Endothelial cell of umbilical vein (primary cell): ENCODE results near the gene VWA8. TPM values are rescaled to one million over a fixed set of nuclear protein-coding genes. Genes with fewer than 3 reads are reported as not detected.

ENCODE experiments used
- BruUV-seq: library from RNA; stranded (reverse); fragments of 400-500 nt; replicated peaks from 2 replicates; lab custom pipeline; 2021; lab: Mats Ljungman, UMichigan
- CTCF ChIA-PET: fragments of 300-600, 350-600 bp; sonication (Branson Sonifier 250); formaldehyde crosslinking; loops from one replicate; lab custom pipeline; 2021; ENCODE audit warnings: antibody characterized with exemption, inconsistent platforms; lab: Charles Lee
- POLR2A ChIA-PET: fragments of 300-600, 350-600 bp; sonication (Branson Sonifier 250); formaldehyde crosslinking; loops from one replicate; lab custom pipeline; 2021; ENCODE audit warnings: antibody characterized with exemption, inconsistent platforms; lab: Charles Lee
- DNase-seq: peaks from one replicate; pipeline ENCODE4 v3.0.0-alpha.2; 2011; ENCODE audit warnings: low read depth, low spot score
- FAIRE-seq: peaks from 2 replicates; lab custom pipeline; 2011; peaks lifted over from hg19 to GRCh38; lab: Jason Lieb, UNC
- H2AFZ ChIP-seq: 2 replicates; pipeline ENCODE4 v1.6.0; 2012; ENCODE audit warnings: low read depth, low read length, control low read depth, inconsistent platforms
- H3K27ac ChIP-seq: 2 replicates; pipeline ENCODE4 v1.5.1; 2011; ENCODE audit warnings: low read depth, mild to moderate bottlenecking, control low read depth, low read length, moderate library complexity; ENCODE audit not compliant: insufficient read depth
- H3K27me3 ChIP-seq, 2 experiments: 2 replicates each; pipeline versions ENCODE4 v1.6.0 to v1.6.1; 2011; ENCODE audit warnings: low read length in 2 of 2, mixed read lengths in 1 of 2; ENCODE audit not compliant: control insufficient read depth in 2 of 2, insufficient read depth in 2 of 2
- H3K36me3 ChIP-seq, 2 experiments: 2 replicates in 1 of 2; 3 replicates in 1 of 2; pipeline ENCODE4 v1.5.1; 2011; ENCODE audit warnings: low read length in 2 of 2, mild to moderate bottlenecking in 1 of 2, moderate library complexity in 1 of 2; ENCODE audit not compliant: control insufficient read depth in 2 of 2, insufficient read depth in 2 of 2; ENCODE audit errors: extremely low read depth in 1 of 2
- H3K4me1 ChIP-seq: 3 replicates; pipeline ENCODE4 v1.5.1; 2011; ENCODE audit warnings: mild to moderate bottlenecking, low read length; ENCODE audit not compliant: control insufficient read depth, insufficient read depth; ENCODE audit errors: extremely low read depth
- H3K4me2 ChIP-seq: 2 replicates; pipeline ENCODE4 v1.6.1; 2011; ENCODE audit warnings: low read length, control low read depth, mixed read lengths; ENCODE audit not compliant: insufficient read depth
- H3K4me3 ChIP-seq, 3 experiments: fragments of 200-600 bp in 1 of 3; sonication (generic), shearing (Covaris generic) in 1 of 3; replicated peaks in 1 of 3; 2 replicates each; pipeline ENCODE4 v1.5.1; 2011 to 2016; ENCODE audit warnings: control low read depth in 3 of 3, low read length in 3 of 3, mild to moderate bottlenecking in 2 of 3, inconsistent platforms in 1 of 3, low read depth in 1 of 3, moderate library complexity in 1 of 3; ENCODE audit not compliant: insufficient read depth in 1 of 3
- H3K79me2 ChIP-seq: 2 replicates; pipeline ENCODE4 v1.6.0; 2012; ENCODE audit warnings: low read length, inconsistent platforms; ENCODE audit not compliant: control insufficient read depth, insufficient read depth
- H3K9ac ChIP-seq: replicated peaks from 2 replicates; pipeline ENCODE3; 2011; ENCODE audit warnings: low read length, control low read depth; ENCODE audit not compliant: insufficient read depth; ENCODE audit errors: extremely low read depth
- H3K9me1 ChIP-seq: replicated peaks from 3 replicates; pipeline ENCODE4 v1.6.0; 2011; ENCODE audit warnings: mild to moderate bottlenecking, low read length; ENCODE audit not compliant: control insufficient read depth, insufficient read depth; ENCODE audit errors: extremely low read depth
- H3K9me3 ChIP-seq: replicated peaks from 2 replicates; pipeline ENCODE4 v1.5.1; 2012; ENCODE audit warnings: low read length, inconsistent platforms; ENCODE audit not compliant: control insufficient read depth, insufficient read depth
- H4K20me1 ChIP-seq: replicated peaks from 2 replicates; pipeline ENCODE3; 2011; ENCODE audit warnings: mild to moderate bottlenecking, low read length; ENCODE audit not compliant: control insufficient read depth, insufficient read depth; ENCODE audit errors: extremely low read depth
- EZH2 ChIP-seq: IDR thresholded peaks from 2 replicates; pipeline ENCODE4 v1.6.1; 2012; ENCODE audit warnings: borderline replicate concordance, low read depth, mild to moderate bottlenecking, moderate library complexity, low read length, inconsistent platforms; ENCODE audit not compliant: severe bottlenecking
- FOS ChIP-seq: IDR thresholded peaks from 2 replicates; pipeline ENCODE4 v1.6.1; 2011; ENCODE audit warnings: mild to moderate bottlenecking, low read length, moderate library complexity, borderline replicate concordance; ENCODE audit not compliant: insufficient read depth
- GATA2 ChIP-seq: IDR thresholded peaks from 2 replicates; pipeline ENCODE4 v1.7.0; 2011; ENCODE audit warnings: low read depth, mild to moderate bottlenecking, moderate library complexity, mixed read lengths, low read length; ENCODE audit not compliant: insufficient read length, insufficient read depth
- JUN ChIP-seq: IDR thresholded peaks from 2 replicates; pipeline ENCODE4 v1.6.1; 2011; ENCODE audit warnings: borderline replicate concordance, low read depth; ENCODE audit not compliant: insufficient read length, insufficient read depth
- MYC ChIP-seq: IDR thresholded peaks from one replicate; pipeline ENCODE4 v1.6.1; 2011; ENCODE audit warnings: mild to moderate bottlenecking, low read depth, low read length
- POLR2A ChIP-seq: IDR thresholded peaks from 2 replicates; pipeline ENCODE4 v1.6.1; 2012; ENCODE audit warnings: low read depth, mild to moderate bottlenecking, control low read depth, low read length
- POLR2AphosphoS5 ChIP-seq: IDR thresholded peaks from 2 replicates; pipeline ENCODE4 v1.6.1; 2012; ENCODE audit warnings: low read depth, mild to moderate bottlenecking, control low read depth, low read length, moderate library complexity; ENCODE audit not compliant: insufficient read depth
- dilution Hi-C: fragments of 300-500 bp; cut with MboI; formaldehyde crosslinking; loops from one replicate; pipeline ENCODE4 v1.15.0; 2019; ENCODE audit warnings: low sequenced_read_pairs; ENCODE audit not compliant: extremely low pct_ligation_motif_present
- intact Hi-C: fragments of 100-400 bp; cut with micrococcal nuclease; formaldehyde crosslinking; loops from one replicate; pipeline ENCODE4 v1.10.0; 2022
- polyA plus RNA-seq, 4 experiments: library from polyadenylated mRNA; depleted of rRNA in 3 of 4; stranded (reverse) in 3 of 4; unstranded in 1 of 4; fragments of >200 nt; gene quantifications; 2 replicates each; pipeline versions ENCODE4 v1.2.1 to v1.2.3, GENCODE V29; 2011 to 2012; ENCODE audit warnings: missing spikeins in 1 of 4
- total RNA-seq: library from RNA; stranded (reverse); gene quantifications from 2 replicates; pipeline ENCODE4 v1.2.3, GENCODE V29; 2021
- TF ChIP-seq, protein P1 (sequence below): IDR thresholded peaks from 2 replicates; pipeline ENCODE4 v1.6.1; 2011; ENCODE audit not compliant: insufficient read depth, insufficient read length
- TF ChIP-seq, protein P2 (sequence below), 2 donors: IDR thresholded peaks; 1 replicate in 1 of 2; 2 replicates in 1 of 2; pipeline ENCODE4 v1.5.1; 2011; ENCODE audit warnings: low read length in 2 of 2, mild to moderate bottlenecking in 2 of 2, moderate library complexity in 2 of 2, control low read depth in 1 of 2, inconsistent platforms in 1 of 2, low read depth in 1 of 2; ENCODE audit not compliant: insufficient read depth in 1 of 2; ENCODE audit errors: extremely low read depth in 1 of 2

Gene VWA8
- total and polyA plus RNA-seq, 2 donors (not counting 3 experiments of a cell fraction or from before 2014, with no cell fraction given) = 2.9 to 11.3 TPM

DNA sequence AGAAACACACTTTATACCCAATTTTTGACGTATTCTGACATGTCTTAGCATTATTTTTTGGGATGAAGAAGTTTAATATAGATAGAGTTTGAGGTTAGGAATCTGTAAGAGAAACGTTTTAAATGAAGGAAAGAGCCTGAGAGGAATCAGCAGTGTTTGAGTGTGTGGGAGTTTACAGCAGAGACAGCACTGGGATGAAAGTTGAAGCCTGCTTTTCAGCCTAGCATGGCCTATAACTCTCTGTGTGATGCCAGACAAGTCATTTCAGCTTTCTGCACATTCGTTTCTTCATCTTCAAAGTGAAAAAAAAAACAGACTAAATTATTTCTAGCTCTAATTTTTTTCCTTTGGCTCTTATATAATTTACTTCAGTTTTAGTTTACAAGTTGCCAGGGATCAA lies 326.5 kb downstream of the VWA8 start:
- no TSS peak for BruUV-seq
- FAIRE-seq (no peak), DNase-seq (no peak)
- Histone ChIP-seq H2AFZ (no peak overlapping the region), H3K4me3 (no peak overlapping the region), H3K4me2 (no peak overlapping the region), H3K9me1 (no peaks in the 10 kb centered on the region), H3K79me2 (no peaks in the 10 kb centered on the region), H3K9me3 (no peaks in the 10 kb centered on the region), H4K20me1 (no peaks in the 10 kb centered on the region), H3K4me1 (no peaks in the 10 kb centered on the region), H3K27me3 (no peaks in the 10 kb centered on the region), H3K36me3 (no peaks in the 10 kb centered on the region), H3K9ac (no peak overlapping the region), H3K27ac (no peak overlapping the region)
- intact Hi-C loops (no loop called here), dilution Hi-C loops (no loop called here)
- TF ChIP-seq FOS = no peak
- ChIA-PET POLR2A (no interaction called here), CTCF (interaction anchor here (1.4 kb wide), 1 partner anchor 14 kb away, joined by 3 read pairs; no protein-coding TSS in a partner anchor)

DNA sequence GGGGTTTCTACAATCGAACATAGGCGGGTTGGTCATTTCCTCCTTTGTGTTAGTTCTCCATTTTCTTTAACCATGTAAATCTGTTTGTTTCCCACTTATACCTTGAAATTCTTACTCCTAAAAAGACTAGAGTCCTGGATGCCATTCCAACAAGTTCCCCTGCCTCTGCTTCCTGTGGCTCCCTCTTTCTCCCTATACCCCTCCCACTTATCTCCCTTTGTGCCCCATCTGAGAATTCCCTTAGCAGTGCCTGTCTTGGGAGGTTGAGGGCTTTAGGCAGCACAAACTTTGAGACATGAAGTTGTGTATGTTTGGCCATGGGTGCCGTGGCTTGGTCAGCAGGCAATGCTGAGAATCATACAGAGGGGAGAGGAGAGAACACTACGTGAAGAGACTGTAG lies 327.1 kb downstream of the VWA8 start:
- FAIRE-seq = no peak
- CTCF ChIA-PET = interaction anchor here (1.4 kb wide), 1 partner anchor 15 kb away, joined by 3 read pairs; no protein-coding TSS in a partner anchor

More for the DNA sequence above, 327.1 kb downstream of the VWA8 start:
- no peaks in the 10 kb centered on the region for H3K9me1 ChIP-seq
- H3K27me3 ChIP-seq = no peaks in the 10 kb centered on the region
- no peak overlapping the region for H3K4me3 ChIP-seq
- no peaks in the 10 kb centered on the region for H3K79me2 ChIP-seq
- intact Hi-C loops = no loop called here
- H3K36me3 ChIP-seq = no peaks in the 10 kb centered on the region
- H4K20me1 ChIP-seq = no peaks in the 10 kb centered on the region
- no peak overlapping the region for H2AFZ ChIP-seq
- DNase-seq = no peak
- TF ChIP-seq MYC (no peak), POLR2AphosphoS5 (no peak), POLR2A (no peak), GATA2 (no peak), EZH2 (no peak), JUN (no peak), FOS (no peak)
- TF ChIP-seq, protein P1, sequence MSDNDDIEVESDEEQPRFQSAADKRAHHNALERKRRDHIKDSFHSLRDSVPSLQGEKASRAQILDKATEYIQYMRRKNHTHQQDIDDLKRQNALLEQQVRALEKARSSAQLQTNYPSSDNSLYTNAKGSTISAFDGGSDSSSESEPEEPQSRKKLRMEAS = no peak
- TF ChIP-seq, protein P2, sequence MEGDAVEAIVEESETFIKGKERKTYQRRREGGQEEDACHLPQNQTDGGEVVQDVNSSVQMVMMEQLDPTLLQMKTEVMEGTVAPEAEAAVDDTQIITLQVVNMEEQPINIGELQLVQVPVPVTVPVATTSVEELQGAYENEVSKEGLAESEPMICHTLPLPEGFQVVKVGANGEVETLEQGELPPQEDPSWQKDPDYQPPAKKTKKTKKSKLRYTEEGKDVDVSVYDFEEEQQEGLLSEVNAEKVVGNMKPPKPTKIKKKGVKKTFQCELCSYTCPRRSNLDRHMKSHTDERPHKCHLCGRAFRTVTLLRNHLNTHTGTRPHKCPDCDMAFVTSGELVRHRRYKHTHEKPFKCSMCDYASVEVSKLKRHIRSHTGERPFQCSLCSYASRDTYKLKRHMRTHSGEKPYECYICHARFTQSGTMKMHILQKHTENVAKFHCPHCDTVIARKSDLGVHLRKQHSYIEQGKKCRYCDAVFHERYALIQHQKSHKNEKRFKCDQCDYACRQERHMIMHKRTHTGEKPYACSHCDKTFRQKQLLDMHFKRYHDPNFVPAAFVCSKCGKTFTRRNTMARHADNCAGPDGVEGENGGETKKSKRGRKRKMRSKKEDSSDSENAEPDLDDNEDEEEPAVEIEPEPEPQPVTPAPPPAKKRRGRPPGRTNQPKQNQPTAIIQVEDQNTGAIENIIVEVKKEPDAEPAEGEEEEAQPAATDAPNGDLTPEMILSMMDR (IDR thresholded peaks at IDR 0.05; ENCODE audit: extremely low read depth in 1 of 2, insufficient read depth in 1 of 2, low read depth in 1 of 2, low read length in 2 of 2) = no peak
- no peak overlapping the region for H3K4me2 ChIP-seq
- no peak overlapping the region for H3K9ac ChIP-seq
- BruUV-seq = no TSS peak
- H3K27ac ChIP-seq = no peak overlapping the region
- no peaks in the 10 kb centered on the region for H3K9me3 ChIP-seq
- POLR2A ChIA-PET = no interaction called here
- no peaks in the 10 kb centered on the region for H3K4me1 ChIP-seq
- dilution Hi-C loops = no loop called here
